ENCODE measurements around the gene MIPEP.

The MIPEP gene

DNA sequence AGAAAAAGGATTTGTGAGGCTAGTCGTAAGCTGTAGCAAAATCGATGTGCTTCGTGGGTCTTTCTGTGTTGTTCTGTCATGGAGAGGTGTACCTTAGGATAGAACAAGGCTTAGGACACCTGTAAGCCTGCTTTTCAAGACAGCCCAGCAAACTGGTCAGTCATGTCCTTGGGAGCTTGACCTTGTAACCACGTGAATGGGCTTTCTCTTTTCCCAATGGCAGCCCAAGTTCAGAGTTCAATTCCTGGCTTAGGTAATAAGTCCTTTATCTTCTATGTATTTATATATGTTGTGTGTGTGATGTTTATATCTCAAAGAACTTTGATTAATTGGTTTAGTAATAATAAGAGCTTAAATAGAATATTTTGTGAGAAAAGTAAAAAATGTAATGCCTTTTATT, 206.1 kb downstream of the MIPEP start:
- H3K9me3 ChIP-seq: peaks cover 34% of the 10 kb centered on the region
- H3K4me2 ChIP-seq: no peak overlapping the region
- TF ChIP-seq Cebpa-rat (IDR thresholded peaks at IDR 0.05): no peak
- no peaks in the 10 kb centered on the region for H4K20me1 ChIP-seq
- H3K36me3 ChIP-seq: no peaks in the 10 kb centered on the region
- no peaks in the 10 kb centered on the region for H3K4me1 ChIP-seq
- no peaks in the 10 kb centered on the region for H3K27me3 ChIP-seq
- no peak overlapping the region for H3K4me3 ChIP-seq
- H3K27ac ChIP-seq: no peak overlapping the region
- no peak overlapping the region for H3K9ac ChIP-seq

DNA sequence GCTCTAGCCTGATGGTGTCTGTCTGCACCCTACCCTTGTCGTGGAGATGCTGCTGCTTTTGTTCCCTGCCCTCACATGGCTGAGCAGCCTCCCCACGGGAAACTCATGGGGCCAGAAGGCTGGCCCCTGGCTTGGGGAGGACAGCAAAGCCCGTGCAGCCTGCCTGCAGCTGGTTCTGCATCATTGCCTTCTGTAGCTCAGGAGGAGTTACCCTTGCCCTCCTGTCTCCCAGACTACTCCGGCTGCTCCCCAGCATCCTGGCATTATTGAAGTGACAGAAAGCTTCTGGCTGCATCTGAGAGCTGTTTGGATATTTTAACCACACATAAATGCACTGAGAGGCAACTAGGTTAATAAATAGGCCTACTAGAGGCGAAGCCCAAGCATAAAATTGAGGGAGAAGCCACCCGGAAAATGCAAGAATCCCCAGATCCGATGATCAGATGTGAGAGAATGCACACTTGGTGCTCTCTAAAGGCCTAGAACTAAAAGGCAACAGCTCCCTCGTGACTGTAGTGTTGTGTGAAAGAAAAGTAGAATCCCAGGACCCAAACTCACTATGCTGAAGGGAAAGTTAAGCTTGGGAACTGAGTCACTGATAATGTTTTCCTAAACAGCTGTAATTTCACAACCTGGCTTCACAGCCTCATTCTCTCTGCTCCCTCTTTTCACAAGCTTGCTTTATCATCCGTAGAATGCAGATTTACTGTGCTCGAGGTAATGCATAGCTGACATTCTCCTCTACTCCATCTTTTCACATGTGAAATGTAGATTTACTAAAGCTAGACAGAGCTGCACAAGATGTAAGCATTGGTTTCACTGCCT, 208.1 kb downstream of the MIPEP start:
- no peaks in the 10 kb centered on the region for H3K36me3 ChIP-seq
- no peaks in the 10 kb centered on the region for H4K20me1 ChIP-seq
- no peaks in the 10 kb centered on the region for H3K4me1 ChIP-seq
- H3K27me3 ChIP-seq: no peaks in the 10 kb centered on the region
- no peak overlapping the region for H3K27ac ChIP-seq
- H3K4me2 ChIP-seq: no peak overlapping the region
- H3K9me3 ChIP-seq: peaks cover 40% of the 10 kb centered on the region
- no peak overlapping the region for H3K9ac ChIP-seq
- TF ChIP-seq Cebpa-rat (IDR thresholded peaks at IDR 0.05): no peak
- no peak overlapping the region for H3K4me3 ChIP-seq
